NAMALWA (cell line): ENCODE data around the gene RHOBTB3.
"Not testable (repeated sequence)": the region's sequence is repeated elsewhere in the genome, so short reads cannot be mapped to it uniquely, and the experiment has no call there.

ENCODE experiments used
- DNase-seq: peaks from one replicate; pipeline ENCODE4 v3.0.0-alpha.2; 2015; ENCODE audit warnings: low spot score

Gene RHOBTB3

GRCh38 chr5:95821110-95822021, 90.2 kb downstream of the RHOBTB3 start:
- peak; percentile 53 for DNase-seq

- DNase-seq = peak; percentile 86
Observed at GRCh38 chr5:95822043-95822541, 91.0 kb downstream of the RHOBTB3 start.

- DNase-seq = peak; percentile 84
Observed at GRCh38 chr5:95822542-95823181, 91.5 kb downstream of the RHOBTB3 start, which contains the start of gene GLRX. GLRX (minus strand) TSS chr5:95822726; CDS start chr5:95822662, 64 bp downstream.

GRCh38 chr5:95823218-95823737, 92.1 kb downstream of the RHOBTB3 start:
- no peak for DNase-seq

GRCh38 chr5:95823738-95824609, 92.8 kb downstream of the RHOBTB3 start:
- peak; percentile 61 for DNase-seq

- no peak for DNase-seq
Observed at GRCh38 chr5:95824747-95825146, 93.6 kb downstream of the RHOBTB3 start.

- no peak for DNase-seq
Observed at GRCh38 chr5:95825495-95825894, 94.4 kb downstream of the RHOBTB3 start.

GRCh38 chr5:95826949-95827891, 96.1 kb downstream of the RHOBTB3 start:
- DNase-seq = no peak

- no peak for DNase-seq
Observed at GRCh38 chr5:95827892-95828246, 96.7 kb downstream of the RHOBTB3 start.

- no peak for DNase-seq
Observed at GRCh38 chr5:95830226-95830625, 99.1 kb downstream of the RHOBTB3 start.

GRCh38 chr5:95832664-95833063, 101.5 kb downstream of the RHOBTB3 start:
- DNase-seq = no peak

- DNase-seq = no peak
Observed at GRCh38 chr5:95835682-95836385, 104.7 kb downstream of the RHOBTB3 start.

GRCh38 chr5:95836544-95836943, 105.4 kb downstream of the RHOBTB3 start:
- DNase-seq = no peak

- not testable (repeated sequence) for DNase-seq
Observed at GRCh38 chr5:95836971-95837370, 105.8 kb downstream of the RHOBTB3 start.

- DNase-seq = no peak
Observed at GRCh38 chr5:95837492-95837891, 106.4 kb downstream of the RHOBTB3 start.

- DNase-seq = no peak
Observed at GRCh38 chr5:95838001-95838520, 106.9 kb downstream of the RHOBTB3 start.

GRCh38 chr5:95838556-95838955, 107.4 kb downstream of the RHOBTB3 start:
- DNase-seq = no peak

GRCh38 chr5:95839658-95840057, 108.5 kb downstream of the RHOBTB3 start:
- no peak for DNase-seq

GRCh38 chr5:95840956-95841705, 110.0 kb downstream of the RHOBTB3 start:
- no peak for DNase-seq
